LNCAP (cell line): ENCODE results near the gene TXNDC5.

Experiments
- CTCF ChIP-seq: fragments of 450-650 bp; IDR thresholded peaks from 2 replicates; pipeline ENCODE4 v1.5.1; 2017; ENCODE audit warnings: mild to moderate bottlenecking

The TXNDC5 gene

GRCh38 chr6:7907159-7907558 lies 3.4 kb downstream of the TXNDC5 start:
- no peak for TF ChIP-seq CTCF

- no peak for TF ChIP-seq CTCF
Measured at GRCh38 chr6:7906741-7907140, 3.8 kb downstream of the TXNDC5 start.

GRCh38 chr6:7905416-7905815 lies 5.2 kb downstream of the TXNDC5 start:
- TF ChIP-seq CTCF: no peak

GRCh38 chr6:7904654-7905319 lies 5.8 kb downstream of the TXNDC5 start:
- TF ChIP-seq CTCF: no peak

GRCh38 chr6:7903673-7904072 lies 6.9 kb downstream of the TXNDC5 start:
- no peak for TF ChIP-seq CTCF

- TF ChIP-seq CTCF: no peak
Measured at GRCh38 chr6:7902867-7903266, 7.7 kb downstream of the TXNDC5 start.

GRCh38 chr6:7902221-7902620 lies 8.4 kb downstream of the TXNDC5 start:
- TF ChIP-seq CTCF: no peak

GRCh38 chr6:7901780-7902179 lies 8.8 kb downstream of the TXNDC5 start:
- TF ChIP-seq CTCF: no peak
